Activated gamma-delta T cell (primary cell): ENCODE data around the gene MYO1H.
"Not testable (repeated sequence)": the region's sequence is repeated elsewhere in the genome, so short reads cannot be mapped to it uniquely, and the experiment has no call there.

Experiments used
- DNase-seq: peaks from one replicate; lab custom pipeline; 2025; lab: John Stamatoyannopoulos, UW
- total RNA-seq, 2 donors: gene quantifications; one replicate each; lab custom pipeline; 2026; lab: John Stamatoyannopoulos, UW

Gene MYO1H
- total RNA-seq, result 0 to 0.05 reads per million in 2 donors

DNA sequence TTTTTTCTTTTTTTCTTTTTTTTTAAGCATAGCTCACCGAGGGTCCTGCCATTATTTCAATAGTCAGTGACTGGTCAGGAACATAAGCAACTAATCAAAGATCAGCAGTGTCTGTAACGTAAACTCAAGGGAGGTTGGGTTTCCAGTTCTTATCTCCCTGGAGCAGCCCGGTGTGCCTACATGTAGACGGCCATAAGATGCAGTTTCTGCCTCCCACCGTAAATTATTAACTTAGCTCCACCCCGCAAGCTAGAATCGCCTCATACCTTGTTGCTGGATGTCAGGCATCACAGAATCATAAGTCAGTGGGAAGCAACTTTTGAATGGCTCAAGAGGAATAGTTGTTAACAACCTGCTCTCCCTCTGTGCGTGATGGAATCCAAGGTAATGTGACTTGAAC, at the start of gene MYO1H:
TSS of gene MYO1H (plus strand) at position 312 of the 400 bp plus-strand sequence. CDS start at position 373, 61 bp downstream.
- DNase-seq, result no peak

- DNase-seq, result no peak
These were observed 47.9 kb upstream of the MYO1H start for GRCh38 chr12:109299849-109300248.

GRCh38 chr12:109301643-109302168, 46.0 kb upstream of the MYO1H start:
- no peak for DNase-seq

DNA sequence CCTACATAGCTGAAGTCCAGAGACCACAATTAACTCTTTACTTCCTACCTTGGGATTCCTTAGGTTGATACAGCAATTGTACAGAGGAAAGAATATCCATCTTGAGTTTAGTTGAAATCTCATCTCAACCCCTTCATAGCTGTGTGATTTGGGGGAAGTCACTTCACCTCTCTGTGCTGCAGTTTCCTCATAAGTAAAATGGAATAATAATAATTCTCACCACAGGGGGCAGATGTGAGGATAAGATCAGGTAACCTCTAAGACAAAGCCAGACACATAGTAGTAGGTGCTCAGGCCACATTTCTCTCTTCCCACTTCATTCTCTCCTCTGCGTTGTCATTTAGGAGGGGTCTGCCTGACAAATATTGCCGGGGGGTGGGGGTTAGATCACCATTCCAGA, 45.3 kb upstream of the MYO1H start:
- DNase-seq, result no peak

DNA sequence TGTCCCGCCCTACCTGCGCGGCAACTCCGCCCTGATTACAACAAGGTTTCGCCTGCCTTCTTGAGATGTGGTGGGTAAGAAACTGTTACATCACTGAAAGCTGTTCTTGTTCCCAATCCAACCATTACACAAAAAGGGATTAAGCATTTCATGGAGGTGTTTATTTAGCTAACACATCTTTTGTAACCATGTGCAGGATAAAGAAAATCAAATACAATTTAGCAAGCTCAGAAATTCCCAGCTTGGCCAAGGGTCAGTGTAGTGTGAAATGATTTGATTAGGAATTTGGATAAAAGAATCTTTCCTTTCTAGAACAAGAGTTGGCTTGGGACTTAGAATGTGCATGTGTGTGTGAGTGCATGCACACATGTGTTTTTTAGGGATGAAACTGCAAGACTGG, 44.9 kb upstream of the MYO1H start:
- DNase-seq, result no peak

GRCh38 chr12:109304485-109304884, 43.2 kb upstream of the MYO1H start:
- DNase-seq, result no peak

- no peak for DNase-seq
These were observed 42.2 kb upstream of the MYO1H start for GRCh38 chr12:109305547-109305946.

- DNase-seq, result no peak
These were observed 40.6 kb upstream of the MYO1H start for GRCh38 chr12:109307051-109307450.

- DNase-seq, result no peak
These were observed 38.9 kb upstream of the MYO1H start, which contains the start of gene FOXN4 for GRCh38 chr12:109308534-109309380. FOXN4 (minus strand) TSS chr12:109309284; CDS start chr12:109308321, 963 bp downstream.

DNA sequence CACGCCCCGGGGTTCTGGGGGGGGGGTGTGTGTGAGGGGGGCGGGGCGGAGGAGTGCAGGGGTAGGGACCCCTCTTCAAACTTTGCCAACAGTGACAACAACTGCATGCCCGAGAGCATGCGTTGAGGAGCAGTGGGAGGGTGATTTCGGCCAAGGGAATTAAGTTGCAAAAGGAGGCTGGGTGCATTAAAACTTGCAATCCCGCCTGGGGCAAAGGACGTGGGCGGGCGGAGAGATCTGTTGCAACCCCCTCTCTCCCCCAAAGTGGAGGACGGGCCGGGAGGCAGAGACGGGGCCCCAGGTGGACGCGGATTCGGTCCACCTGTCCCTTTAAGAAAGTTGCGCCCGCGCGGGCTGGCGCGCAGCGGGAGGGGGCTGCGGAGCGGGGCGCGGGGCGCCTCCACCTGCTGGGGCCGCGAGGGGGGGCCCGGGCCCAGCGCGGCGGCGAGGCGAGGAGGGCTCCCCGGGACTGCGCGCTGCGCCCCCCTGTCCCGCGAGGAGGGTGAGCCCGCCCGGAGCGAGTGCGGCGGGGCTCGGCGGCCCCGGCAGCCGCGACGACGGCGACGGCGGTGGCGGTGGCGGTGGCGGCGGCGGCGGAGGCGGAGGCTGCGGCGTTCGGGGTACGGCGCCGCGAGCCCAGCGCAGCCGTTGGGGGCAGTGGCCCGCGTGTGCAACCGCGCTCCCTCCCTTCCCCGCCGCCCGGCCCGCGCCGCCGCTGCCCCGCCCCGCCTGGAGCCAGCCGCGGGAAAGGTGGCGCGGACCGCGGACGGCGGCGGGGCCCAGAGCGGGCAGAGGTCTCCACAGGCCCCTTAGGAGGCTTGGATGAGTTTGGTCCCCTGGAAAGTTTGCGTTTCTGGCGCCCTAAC, 38.1 kb upstream of the MYO1H start:
- DNase-seq, result no peak

- DNase-seq, result no peak
These were observed 37.2 kb upstream of the MYO1H start for GRCh38 chr12:109310247-109311125.

DNA sequence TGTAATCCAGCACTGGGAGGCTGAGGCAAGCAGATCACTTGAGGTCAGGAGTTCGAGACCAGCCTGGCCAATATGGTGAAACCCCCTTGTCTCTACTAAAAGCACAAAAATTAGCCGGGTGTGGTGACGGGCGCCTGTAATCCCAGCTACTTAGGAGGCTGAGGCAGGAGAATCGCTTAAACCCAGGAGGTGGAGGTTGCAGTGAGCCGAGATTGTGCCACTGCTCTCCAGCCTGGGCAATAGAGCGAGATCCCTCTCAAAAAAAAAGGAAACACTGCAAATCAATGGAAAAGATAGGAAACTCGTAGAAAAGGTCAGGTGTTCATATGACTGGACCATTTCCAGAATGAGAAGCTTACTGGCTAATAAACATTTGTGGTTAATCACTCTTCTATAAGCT, 26.4 kb upstream of the MYO1H start:
- DNase-seq, result not testable (repeated sequence)

DNA sequence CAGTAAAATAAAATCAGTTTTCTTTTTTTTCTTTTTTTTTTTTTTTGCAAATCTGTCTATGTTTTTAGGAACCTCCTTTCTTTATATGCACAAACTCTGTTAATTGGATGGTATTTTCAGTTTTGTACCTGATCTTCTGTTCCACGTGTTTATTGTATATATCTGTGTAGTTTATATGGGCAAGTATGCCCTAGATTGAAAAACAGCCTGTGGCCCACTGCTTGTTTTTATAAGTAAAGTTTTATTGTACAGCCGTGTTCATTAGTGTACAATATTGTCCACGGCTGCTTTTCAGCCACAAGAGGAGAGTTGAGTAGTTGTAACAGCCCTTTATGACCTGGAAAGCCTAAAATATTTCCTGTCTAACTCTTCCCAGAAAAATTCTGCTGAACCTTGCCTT, 18.7 kb upstream of the MYO1H start:
- no peak for DNase-seq

DNA sequence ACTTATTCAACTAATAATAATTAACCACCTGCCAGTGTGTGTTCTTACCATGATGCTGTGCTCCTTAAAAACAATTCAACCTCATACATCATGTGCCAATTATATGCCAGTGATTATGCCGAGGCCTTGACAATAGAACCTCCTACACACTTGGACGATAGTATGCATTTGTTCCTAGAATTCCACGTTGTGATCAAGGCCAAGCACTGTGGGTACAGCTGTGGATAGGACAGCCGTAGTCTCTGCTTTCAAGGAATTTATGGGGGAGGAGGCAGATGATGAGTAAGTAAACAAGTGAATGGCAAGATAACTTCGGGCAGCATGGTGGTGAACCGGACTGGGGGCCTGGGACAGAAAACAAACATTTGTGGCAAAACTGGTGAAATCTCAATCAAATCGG, 18.0 kb upstream of the MYO1H start:
- no peak for DNase-seq

GRCh38 chr12:109330282-109331230, 17.1 kb upstream of the MYO1H start:
- no peak for DNase-seq

DNA sequence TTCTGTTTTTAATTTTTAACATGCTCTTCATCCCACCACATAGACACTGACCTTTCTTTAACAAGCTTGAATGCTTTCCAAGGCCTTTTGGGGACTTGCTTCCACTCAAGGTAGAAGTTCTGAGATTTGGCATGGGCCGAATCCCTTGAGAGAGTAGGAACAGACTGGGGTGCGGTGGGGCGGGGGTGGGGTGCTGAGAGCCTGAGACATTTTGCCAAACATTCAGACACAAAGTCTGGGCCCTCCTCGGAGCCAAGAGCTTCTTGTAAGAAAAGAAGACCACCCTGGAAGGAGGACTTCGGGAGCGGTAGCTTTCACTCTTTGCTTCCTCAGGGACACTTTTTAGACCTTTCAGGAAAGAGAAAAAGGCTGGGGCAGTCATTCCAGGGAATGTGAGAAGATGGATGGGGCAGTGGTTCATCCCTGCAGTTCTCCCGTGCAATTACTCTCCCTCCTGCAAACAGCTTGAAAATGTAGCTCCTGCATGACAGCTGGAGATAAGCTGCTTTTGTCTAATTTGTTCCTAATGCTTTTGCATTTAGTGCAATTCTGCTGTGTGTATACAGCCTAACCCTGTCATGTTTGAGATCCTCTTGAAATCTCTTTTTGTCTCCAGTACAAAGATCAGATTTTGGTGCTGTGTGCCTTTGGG, 16.3 kb upstream of the MYO1H start:
- DNase-seq, result no peak

- DNase-seq, result no peak
These were observed 12.8 kb upstream of the MYO1H start for GRCh38 chr12:109334887-109335286.

GRCh38 chr12:109336593-109336992, 11.1 kb upstream of the MYO1H start:
- DNase-seq, result no peak

DNA sequence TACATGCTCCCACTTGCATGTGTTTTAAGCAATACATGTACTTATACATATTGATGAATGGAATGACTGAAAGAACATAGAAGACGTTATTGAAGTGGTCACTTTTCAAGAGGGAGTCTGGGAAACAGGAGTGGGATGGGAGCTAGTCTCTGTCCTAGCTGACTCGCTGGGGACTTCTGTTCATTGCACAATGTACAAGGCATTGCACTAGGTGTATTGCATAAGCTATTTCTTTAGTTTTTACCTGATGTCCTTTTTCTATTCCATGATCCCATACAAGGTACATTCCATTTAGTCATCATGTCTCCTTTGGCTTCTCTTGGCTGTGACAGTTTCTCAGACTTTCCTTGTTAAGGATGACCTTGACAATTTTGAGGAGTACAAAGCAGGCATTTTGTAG, 4.0 kb upstream of the MYO1H start:
- DNase-seq, result no peak

GRCh38 chr12:109345428-109345827, 2.3 kb upstream of the MYO1H start:
- no peak for DNase-seq
